Stimulated activated CD8-positive, alpha-beta memory T cell treated with anti-CD3 and anti-CD28 coated beads, Interleukin-7, amount 100 ng/mL, for 24 hours (primary cell): Measurements from ENCODE around the gene AHRR.

Source experiments
- DNase-seq: peaks from one replicate; pipeline ENCODE4 v3.0.0-alpha.2; 2020; ENCODE audit warnings: low read depth

Gene AHRR

GRCh38 chr5:347712-348284, 26.3 kb downstream of the AHRR start:
- DNase-seq, result no peak

GRCh38 chr5:348726-349125, 27.2 kb downstream of the AHRR start:
- no peak for DNase-seq

DNA sequence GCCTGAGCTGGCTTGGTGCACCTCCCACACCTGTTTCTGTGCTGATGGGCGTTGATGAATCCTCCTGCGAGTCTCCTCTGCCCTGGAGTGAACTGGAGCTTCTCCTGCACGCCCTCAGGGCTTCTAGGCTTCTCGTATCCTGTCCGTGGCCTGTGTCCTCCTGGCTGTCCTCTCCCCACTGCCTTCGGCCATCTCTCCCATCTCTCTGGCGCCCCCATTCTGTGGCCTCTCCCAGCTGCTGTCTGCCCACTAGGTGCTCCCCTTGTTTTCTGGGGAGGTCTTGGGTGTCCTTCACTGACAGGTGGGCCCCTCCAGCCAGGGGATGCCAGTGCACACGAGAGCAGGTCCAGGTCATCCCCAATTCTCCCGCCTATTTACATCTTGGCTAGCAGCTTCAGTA, 28.8 kb downstream of the AHRR start:
- DNase-seq, result no peak

DNA sequence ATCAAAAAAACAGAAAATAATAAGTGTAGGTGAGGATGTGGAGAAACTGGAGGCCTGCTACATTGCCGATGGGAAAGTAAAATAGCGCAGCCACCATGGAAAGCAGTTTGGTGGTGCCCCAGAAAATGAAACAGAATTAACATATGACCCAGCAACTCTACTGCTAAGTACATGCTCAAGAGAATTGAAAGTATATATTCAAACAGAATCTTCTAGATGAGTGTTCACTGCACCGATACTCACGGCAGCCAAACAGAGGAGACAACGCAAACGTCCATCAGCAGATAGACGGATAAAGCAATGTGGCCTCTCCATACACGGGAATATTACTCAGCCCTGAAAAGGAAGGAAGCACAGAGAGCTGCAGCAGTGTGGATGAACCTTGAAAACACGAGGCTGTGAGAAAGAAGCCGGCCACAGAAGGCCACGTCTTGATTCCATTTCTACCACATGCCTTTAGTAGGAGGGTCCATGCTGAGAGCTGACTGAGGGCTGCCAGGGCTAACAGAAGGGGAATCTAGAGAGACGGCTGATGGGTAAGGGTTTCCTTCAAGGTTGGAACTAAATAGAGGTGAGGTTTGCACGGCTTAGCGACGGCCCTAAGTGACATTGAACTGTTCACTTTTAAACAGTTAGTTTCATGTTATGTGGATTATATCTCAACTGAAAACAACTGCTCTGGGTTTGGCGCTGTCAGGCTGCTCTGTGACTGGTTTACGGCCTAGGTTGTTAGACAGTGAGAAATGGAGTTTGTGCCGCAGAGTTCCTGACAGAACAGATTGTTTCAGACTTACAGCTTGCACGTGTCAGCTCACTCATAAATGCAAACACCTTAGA, 29.8 kb downstream of the AHRR start:
- DNase-seq, result no peak

- no peak for DNase-seq
These were observed 30.4 kb downstream of the AHRR start for GRCh38 chr5:351921-352245.

GRCh38 chr5:352639-353611, 31.4 kb downstream of the AHRR start:
- DNase-seq, result no peak

DNA sequence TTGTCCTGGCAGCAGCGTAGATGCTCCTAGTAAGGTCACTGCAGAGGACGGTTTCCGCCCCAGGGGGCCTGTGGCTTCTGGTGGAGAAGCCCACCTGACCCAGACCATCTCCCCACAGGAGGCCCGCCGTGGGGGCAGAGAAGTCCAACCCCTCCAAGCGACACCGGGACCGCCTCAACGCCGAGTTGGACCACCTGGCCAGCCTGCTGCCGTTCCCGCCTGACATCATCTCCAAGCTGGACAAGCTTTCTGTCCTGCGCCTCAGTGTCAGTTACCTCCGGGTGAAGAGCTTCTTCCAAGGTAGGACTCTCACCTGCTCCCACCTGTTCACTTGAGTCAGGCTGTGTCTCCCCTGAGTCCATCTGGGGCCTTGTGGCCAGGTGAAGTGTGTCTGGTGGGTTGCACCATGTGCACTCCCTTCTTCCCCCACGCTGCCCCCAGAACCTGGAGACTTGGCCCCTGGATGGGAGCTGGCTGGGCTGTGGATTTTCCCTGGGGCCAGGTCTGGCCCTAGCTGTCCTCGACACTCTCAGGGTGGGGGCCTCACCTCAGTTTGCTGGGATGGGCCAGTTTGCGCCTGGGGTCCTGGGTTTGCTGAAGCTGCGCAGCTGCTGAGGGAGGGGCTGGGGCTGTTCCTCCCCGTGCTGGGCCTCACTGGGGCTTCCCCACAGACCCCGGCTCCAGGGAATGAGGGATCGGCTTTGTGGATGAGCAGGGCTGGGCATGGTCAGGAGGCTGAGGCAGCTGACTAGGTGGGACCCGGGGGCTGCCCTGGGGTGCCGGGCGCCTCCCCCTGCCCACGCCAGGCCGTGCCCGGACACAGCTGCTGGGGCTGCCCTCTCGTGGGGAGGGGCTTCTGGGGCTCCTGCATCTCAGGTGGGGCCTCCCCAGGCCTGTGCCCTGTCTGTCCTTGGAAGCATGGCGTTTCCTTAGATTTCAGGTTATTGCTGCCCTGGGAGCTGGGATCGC, 32.4 kb downstream of the AHRR start:
- DNase-seq, result no peak

GRCh38 chr5:354581-355378, 33.3 kb downstream of the AHRR start:
- no peak for DNase-seq

DNA sequence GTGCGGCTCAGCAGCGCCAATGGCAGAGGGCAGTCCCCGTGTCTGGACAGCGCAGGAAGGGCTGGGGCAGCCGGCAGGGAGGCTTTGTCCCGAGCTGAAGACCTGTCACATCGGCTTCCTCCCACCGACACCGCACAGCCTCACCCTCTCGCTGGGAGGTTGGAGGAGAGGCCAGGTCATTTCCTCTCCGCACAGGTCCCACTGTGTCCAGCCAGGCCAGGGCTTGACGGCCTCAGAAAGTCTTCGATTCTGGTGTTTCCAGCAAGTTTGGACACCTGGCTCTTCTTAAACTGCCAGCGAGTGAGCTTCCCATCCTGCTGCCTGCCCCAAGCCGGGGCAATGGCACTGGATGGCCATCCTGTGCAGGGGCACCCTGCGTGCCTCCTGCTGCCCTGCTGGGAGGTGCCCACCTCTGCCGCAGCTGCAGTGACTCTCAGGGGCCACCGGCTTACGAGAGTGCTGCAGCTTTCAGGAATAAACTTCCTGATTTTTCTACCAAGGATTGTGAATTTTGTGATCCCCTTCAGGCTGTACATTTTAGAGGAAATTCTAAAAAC, 33.9 kb downstream of the AHRR start:
- DNase-seq, result no peak

DNA sequence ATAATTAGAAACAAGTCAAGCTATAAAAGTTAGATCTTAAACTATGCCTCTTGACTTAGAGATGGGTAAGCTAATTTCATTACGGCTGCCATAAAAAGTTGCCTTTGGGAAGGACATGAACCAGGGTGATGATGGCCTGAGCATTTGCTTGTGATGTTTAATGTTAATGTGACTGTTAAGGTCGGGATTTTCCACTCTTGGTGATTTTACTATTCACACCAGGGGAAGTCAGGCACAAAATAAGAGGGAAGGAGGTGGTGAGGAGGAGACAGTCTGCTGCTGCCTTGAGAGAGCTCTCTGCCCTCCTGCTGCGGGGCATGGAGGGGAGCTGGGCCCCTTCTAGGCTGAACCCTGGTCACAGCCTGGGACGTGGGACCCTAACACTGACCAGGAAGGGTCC, 34.4 kb downstream of the AHRR start:
- DNase-seq, result no peak

- no peak for DNase-seq
These were observed 37.9 kb downstream of the AHRR start for GRCh38 chr5:359301-359897.

- no peak for DNase-seq
These were observed 38.9 kb downstream of the AHRR start for GRCh38 chr5:360257-361027.

- DNase-seq, result no peak
These were observed 40.7 kb downstream of the AHRR start for GRCh38 chr5:362189-362588.

GRCh38 chr5:362978-363765, 41.7 kb downstream of the AHRR start:
- no peak for DNase-seq

GRCh38 chr5:364497-364896, 43.0 kb downstream of the AHRR start:
- no peak for DNase-seq

- no peak for DNase-seq
These were observed 45.2 kb downstream of the AHRR start for GRCh38 chr5:366541-367357.

GRCh38 chr5:367358-368130, 46.0 kb downstream of the AHRR start:
- no peak for DNase-seq
